Measurements from ENCODE around the gene SHISA5. TPM values are rescaled to one million over a fixed set of nuclear protein-coding genes. Genes with fewer than 3 reads are reported as not detected.

SHISA5 gene
- total and polyA plus RNA-seq, 4 donors = 40.7 to 104 (median 75.8) TPM

- no peak for DNase-seq (ENCODE audit: low spot score)
- no peak overlapping the region for H3K9ac ChIP-seq (ENCODE audit: low read depth in 1 of 2, low read length in 2 of 2)
- 81% methylated on average over 6 of the region's 6 CpGs for WGBS
Observed at GRCh38 chr3:48445277-48445882, 58.6 kb downstream of the SHISA5 start.

More at GRCh38 chr3:48445277-48445882, 58.6 kb downstream of the SHISA5 start:
- peaks cover 0 to 12% (median 4%) of the 10 kb centered on the region in 4 donors for H3K36me3 ChIP-seq (ENCODE audit: control insufficient read depth in 4 of 4, insufficient read depth in 3 of 4, low read depth in 1 of 4, low read length in 3 of 4)
- no peaks in the 10 kb centered on the region for H3K27me3 ChIP-seq (ENCODE audit: control insufficient read depth in 4 of 4, insufficient read depth in 4 of 4, low read length in 3 of 4)
- H3K9me3 ChIP-seq (ENCODE audit: control insufficient read depth in 4 of 4, low read length in 3 of 4) = no peaks in the 10 kb centered on the region
- H3K27ac ChIP-seq (ENCODE audit: low read depth in 1 of 2, low read length in 2 of 2) = no peak overlapping the region
- H3K4me1 ChIP-seq (ENCODE audit: control insufficient read depth in 4 of 4, insufficient read depth in 4 of 4, low read length in 3 of 4) = peaks cover 0 to 29% (median 24%) of the 10 kb centered on the region in 4 donors
- TF ChIP-seq HNF4G (IDR thresholded peaks at IDR 0.05) (no peak), GABPA (IDR thresholded peaks at IDR 0.05 in 1 of 2, conservative IDR thresholded peaks at IDR 0.05 in 1 of 2) (no peak), HNF4A (conservative IDR thresholded peaks at IDR 0.05) (no peak), REST (IDR thresholded peaks at IDR 0.05) (no peak), MAX (IDR thresholded peaks at IDR 0.05) (no peak), JUND (IDR thresholded peaks at IDR 0.05) (no peak), RAD21 (IDR thresholded peaks at IDR 0.05) (no peak), ATF3 (IDR thresholded peaks at IDR 0.05) (no peak), NR2F2 (IDR thresholded peaks at IDR 0.05) (no peak), SP1 (IDR thresholded peaks at IDR 0.05) (no peak), RXRA (IDR thresholded peaks at IDR 0.05) (no peak), FOXA1 (IDR thresholded peaks at IDR 0.05) (no peak), CTCF (IDR thresholded peaks at IDR 0.05; ENCODE audit: low read depth, low read length, missing input control) (no peak), EGR1 (IDR thresholded peaks at IDR 0.05; ENCODE audit: low read depth in 2 of 2) (no peak), TAF1 (conservative IDR thresholded peaks at IDR 0.05) (no peak), FOXA2 (IDR thresholded peaks at IDR 0.05) (no peak), ZBTB33 (IDR thresholded peaks at IDR 0.05) (no peak), YY1 (IDR thresholded peaks at IDR 0.05) (no peak)
- H3K4me3 ChIP-seq (ENCODE audit: low read depth in 1 of 3, low read length in 3 of 3) = no peak overlapping the region
